Esophagus muscularis mucosa (tissue), 4 donors: ENCODE data around the gene DAB2IP. TPM values are rescaled to one million over a fixed set of nuclear protein-coding genes. Genes with fewer than 3 reads are reported as not detected.

Experiments
- DNase-seq: peaks from one replicate; pipeline ENCODE4 v3.0.0-alpha.2; 2017; ENCODE audit errors: extremely low spot score
- H3K27ac ChIP-seq, 4 donors: fragments of 200-600 bp; sonication (generic); replicated peaks in 1 of 4; 1 replicate in 3 of 4; 2 replicates in 1 of 4; pipeline ENCODE4 v1.5.1; 2016 to 2019; ENCODE audit warnings: mild to moderate bottlenecking in 1 of 4
- H3K27me3 ChIP-seq, 4 donors: fragments of 200-600 bp; sonication (generic); one replicate each; pipeline versions ENCODE4 v1.5.1 to v1.6.0; 2016 to 2019
- H3K36me3 ChIP-seq, 4 donors: fragments of 200-600 bp; sonication (generic); one replicate each; pipeline ENCODE4 v1.5.1; 2016 to 2019
- H3K4me1 ChIP-seq, 4 donors: fragments of 200-600 bp; sonication (generic); one replicate each; pipeline ENCODE4 v1.5.1; 2016 to 2019
- H3K4me3 ChIP-seq, 4 donors: fragments of 200-600 bp; sonication (generic); 1 replicate in 2 of 4; 2 replicates in 2 of 4; pipeline ENCODE4 v1.5.1; 2016 to 2019; ENCODE audit warnings: mild to moderate bottlenecking in 4 of 4, moderate library complexity in 1 of 4
- H3K9me3 ChIP-seq, 4 donors: fragments of 200-600 bp; sonication (generic); 1 replicate in 3 of 4; 2 replicates in 1 of 4; pipeline ENCODE4 v1.5.1; 2016 to 2019
- CTCF ChIP-seq, 3 experiments: fragments of 200-600 bp in 2 of 3; fragments of 450-650 bp in 1 of 3; sonication (generic) in 2 of 3; IDR thresholded peaks; one replicate each; pipeline ENCODE4 v1.5.1; 2017 to 2019; ENCODE audit warnings: antibody characterized with exemption in 3 of 3, mild to moderate bottlenecking in 2 of 3, moderate library complexity in 1 of 3
- EP300 ChIP-seq: sonication (generic); formaldehyde crosslinking; IDR thresholded peaks from one replicate; pipeline ENCODE4 v1.6.1; 2017; ENCODE audit warnings: antibody characterized with exemption
- POLR2A ChIP-seq: fragments of 450-650 bp; IDR thresholded peaks from one replicate; pipeline ENCODE4 v1.6.1; 2017; ENCODE audit warnings: antibody characterized with exemption, moderate library complexity, mild to moderate bottlenecking, low read depth
- POLR2AphosphoS5 ChIP-seq, 2 donors: sonication (generic); formaldehyde crosslinking; IDR thresholded peaks; one replicate each; pipeline ENCODE4 v1.6.1; 2017; ENCODE audit warnings: antibody characterized with exemption in 2 of 2
- WGBS: methylation state at CpG from one replicate; pipeline ENCODE4 v1.1.5; 2018; 5-methylcytosine and 5-hydroxymethylcytosine counted together
- intact Hi-C: fragments of 100-400 bp; cut with DNase I; formaldehyde crosslinking; loops from one replicate; pipeline ENCODE4 v1.15.1; 2023
- total RNA-seq, 4 donors: library from RNA; depleted of rRNA; stranded (reverse); fragments of >200 nt; gene quantifications; one replicate each; pipeline versions ENCODE4 v1.1.0 to v1.2.1, GENCODE V29; 2016

DAB2IP gene
- total RNA-seq, 4 donors from 2014 or later = 41.7 to 102 (median 62.4) TPM

- peaks cover 0 to 5% (median 0%) of the 10 kb centered on the region in 4 donors for H3K4me1 ChIP-seq
- no peaks in the 10 kb centered on the region for H3K36me3 ChIP-seq
- H3K27ac ChIP-seq = no peak overlapping the region
- intact Hi-C loops = no loop called here
- WGBS = 92% methylated on average over 3 of the region's 3 CpGs
- no peak for TF ChIP-seq CTCF (IDR thresholded peaks at IDR 0.05)
- TF ChIP-seq POLR2A = no peak
- TF ChIP-seq POLR2AphosphoS5 (IDR thresholded peaks at IDR 0.05) = no peak
- TF ChIP-seq EP300 = no peak
- no peak for DNase-seq
- H3K4me3 ChIP-seq = no peak overlapping the region
- no peaks in the 10 kb centered on the region for H3K27me3 ChIP-seq
- no peaks in the 10 kb centered on the region for H3K9me3 ChIP-seq
These were observed 159.1 kb downstream of the DAB2IP start for GRCh38 chr9:121810489-121810888.

GRCh38 chr9:121811140-121811539 is 159.7 kb downstream of the DAB2IP start:
- H3K9me3 ChIP-seq = no peaks in the 10 kb centered on the region
- no peak overlapping the region for H3K4me3 ChIP-seq
- H3K27ac ChIP-seq = no peak overlapping the region
- H3K36me3 ChIP-seq = no peaks in the 10 kb centered on the region
- DNase-seq = no peak
- peaks cover 0 to 5% (median 0%) of the 10 kb centered on the region in 4 donors for H3K4me1 ChIP-seq
- WGBS = 93% methylated on average over 5 of the region's 9 CpGs
- intact Hi-C loops = no loop called here
- no peaks in the 10 kb centered on the region for H3K27me3 ChIP-seq
- TF ChIP-seq EP300 = no peak
- TF ChIP-seq POLR2A = no peak
- no peak for TF ChIP-seq CTCF (IDR thresholded peaks at IDR 0.05)
- TF ChIP-seq POLR2AphosphoS5 (IDR thresholded peaks at IDR 0.05) = no peak

DNA sequence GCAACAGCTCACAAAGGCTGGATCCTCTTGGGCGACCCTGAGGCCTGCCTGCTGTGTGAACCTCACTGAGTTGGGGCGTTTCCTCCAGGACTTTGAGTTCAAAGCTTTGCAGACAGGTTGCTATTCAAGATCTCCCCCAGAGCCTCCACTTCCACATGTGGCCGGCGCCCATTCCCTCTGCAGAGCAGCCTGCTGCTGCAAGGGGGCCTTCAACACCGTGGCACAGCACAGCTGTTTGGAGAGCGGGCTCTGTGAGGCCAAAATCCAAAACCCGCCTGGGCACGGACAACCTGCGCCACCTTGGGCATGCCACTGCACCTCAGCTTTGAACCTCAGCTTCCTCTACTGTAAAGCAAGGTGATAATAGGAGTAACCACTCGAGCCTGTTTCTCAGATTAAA is 160.3 kb downstream of the DAB2IP start:
- Histone ChIP-seq H3K36me3 (no peaks in the 10 kb centered on the region), H3K4me1 (peaks cover 0 to 5% (median 0%) of the 10 kb centered on the region in 4 donors), H3K27ac (no peak overlapping the region), H3K9me3 (no peaks in the 10 kb centered on the region), H3K27me3 (no peaks in the 10 kb centered on the region), H3K4me3 (no peak overlapping the region)
- no peak for DNase-seq
- WGBS = 95% methylated on average over 10 of the region's 10 CpGs
- intact Hi-C loops = no loop called here
- TF ChIP-seq POLR2AphosphoS5 (IDR thresholded peaks at IDR 0.05) = no peak
- no peak for TF ChIP-seq POLR2A
- TF ChIP-seq CTCF (IDR thresholded peaks at IDR 0.05) = no peak
- TF ChIP-seq EP300 = no peak

DNA sequence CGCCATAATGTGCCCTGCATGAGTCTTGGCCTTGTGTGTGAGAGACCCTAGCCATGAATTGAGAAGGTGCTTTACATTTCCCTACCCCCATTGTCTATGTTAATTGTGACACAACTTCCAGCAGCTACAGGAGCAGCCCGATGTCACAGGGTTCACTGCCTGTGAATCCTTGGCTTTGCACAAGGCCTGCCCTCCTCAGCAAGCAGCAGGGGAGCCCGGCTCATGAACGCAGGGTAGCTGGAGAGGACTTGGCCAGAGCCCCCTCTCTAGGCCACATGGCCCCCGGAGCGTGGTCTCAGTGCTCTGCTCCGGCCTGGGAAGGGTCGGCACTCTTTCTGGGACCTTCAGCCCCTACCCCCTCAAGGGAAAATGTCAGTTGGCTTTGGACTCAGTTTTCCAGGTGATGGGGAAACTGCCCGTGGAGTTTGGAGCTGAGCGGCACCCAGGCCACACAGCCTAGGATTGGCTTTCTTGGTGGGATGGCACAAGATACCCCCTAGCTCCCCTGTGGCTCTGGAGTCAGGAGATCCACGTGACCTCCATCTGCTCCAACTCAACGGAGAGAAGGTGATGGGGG is 160.8 kb downstream of the DAB2IP start:
- 88% methylated on average over 7 of the region's 12 CpGs for WGBS
- no peak for TF ChIP-seq EP300
- no peak overlapping the region for H3K4me3 ChIP-seq
- intact Hi-C loops = no loop called here
- no peak overlapping the region for H3K27ac ChIP-seq
- H3K36me3 ChIP-seq = no peaks in the 10 kb centered on the region
- H3K4me1 ChIP-seq = peaks cover 0 to 5% (median 0%) of the 10 kb centered on the region in 4 donors
- no peaks in the 10 kb centered on the region for H3K27me3 ChIP-seq
- DNase-seq = no peak
- no peaks in the 10 kb centered on the region for H3K9me3 ChIP-seq

DNA sequence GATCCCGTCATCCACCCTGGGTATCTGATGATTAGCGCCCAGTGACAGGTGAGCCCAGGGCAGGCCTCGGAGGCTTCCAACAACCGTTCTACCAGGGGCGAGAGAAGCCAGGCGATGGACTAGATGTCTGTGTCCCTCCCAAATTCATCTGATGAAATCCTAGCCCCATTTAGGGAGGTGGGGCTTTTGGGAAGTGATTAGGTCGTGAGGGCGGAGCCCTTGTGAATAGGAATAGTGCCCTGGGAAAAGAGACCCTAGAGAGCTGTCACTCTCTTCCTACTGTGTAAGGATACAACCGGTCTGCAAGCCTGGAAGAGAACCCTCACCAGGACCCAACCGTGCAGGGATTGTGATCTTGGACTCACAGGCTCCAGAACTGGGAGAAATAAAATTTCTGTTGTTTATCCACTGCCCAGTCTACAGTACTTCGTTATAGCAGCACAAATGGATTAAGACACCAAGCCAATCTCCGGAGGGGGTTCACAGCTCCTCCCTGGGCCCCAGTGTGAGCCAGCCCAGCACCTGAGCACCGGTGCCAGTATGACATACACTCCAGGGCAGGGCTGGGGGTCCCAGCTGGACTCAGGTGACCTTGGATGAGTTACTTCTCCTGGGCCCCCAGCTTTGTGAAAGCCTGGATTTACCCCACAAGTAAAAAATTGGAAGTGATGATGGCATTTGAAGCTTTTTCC is 162.2 kb downstream of the DAB2IP start:
- WGBS = 93% methylated on average over 13 of the region's 13 CpGs
- no peak for TF ChIP-seq POLR2A
- intact Hi-C loops = no loop called here
- no peak overlapping the region for H3K4me3 ChIP-seq
- H3K27ac ChIP-seq = no peak overlapping the region
- H3K9me3 ChIP-seq = no peaks in the 10 kb centered on the region
- H3K27me3 ChIP-seq = no peaks in the 10 kb centered on the region
- no peaks in the 10 kb centered on the region for H3K4me1 ChIP-seq
- no peak for DNase-seq
- H3K36me3 ChIP-seq = no peaks in the 10 kb centered on the region

DNA sequence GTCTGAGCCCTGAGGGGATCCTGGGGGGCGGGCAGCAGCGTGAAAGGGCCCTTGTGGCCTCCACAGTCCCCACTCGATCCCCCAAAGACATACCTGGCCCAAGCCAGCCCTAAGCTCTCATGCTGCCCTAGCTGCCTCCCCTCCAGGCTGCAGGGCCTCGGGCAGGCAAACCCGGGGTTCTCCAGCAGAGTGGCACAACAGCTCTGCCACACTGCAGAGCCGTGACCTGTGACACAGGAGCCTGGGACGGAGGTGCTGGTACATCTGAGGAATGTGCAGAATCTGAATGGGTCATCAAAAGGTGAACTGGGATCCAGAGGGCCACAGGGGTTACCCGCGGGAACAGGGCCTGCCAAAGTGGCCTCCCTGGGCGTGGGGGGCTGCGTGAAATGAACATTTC is 163.2 kb downstream of the DAB2IP start:
- DNase-seq = no peak
- no peak for TF ChIP-seq POLR2AphosphoS5 (IDR thresholded peaks at IDR 0.05)
- no peak for TF ChIP-seq EP300
- TF ChIP-seq POLR2A = no peak
- no peak for TF ChIP-seq CTCF (IDR thresholded peaks at IDR 0.05)
- Histone ChIP-seq H3K4me1 (peaks cover 0 to 5% (median 2%) of the 10 kb centered on the region in 4 donors), H3K4me3 (no peak overlapping the region), H3K27me3 (no peaks in the 10 kb centered on the region), H3K36me3 (no peaks in the 10 kb centered on the region), H3K27ac (no peak overlapping the region), H3K9me3 (no peaks in the 10 kb centered on the region)
- intact Hi-C loops = no loop called here
- WGBS = 92% methylated on average over 5 of the region's 11 CpGs
